Tongue (tissue), 2 donors: ENCODE results near the gene CBFA2T3. TPM values are rescaled to one million over a fixed set of nuclear protein-coding genes. Genes with fewer than 3 reads are reported as not detected.
A peak's percentile ranks its signal among the peaks of the same experiment; 100 is the strongest.

Experiments used
- DNase-seq: peaks from one replicate; pipeline ENCODE4 v3.0.0-alpha.2; 2015
- total RNA-seq: library from RNA; depleted of rRNA; stranded (reverse); fragments of >200 nt; gene quantifications from one replicate; pipeline ENCODE4 v1.2.3, GENCODE V29; 2014

Gene CBFA2T3
- total RNA-seq, 1 donor from 2014 or later, result 3.6 TPM

GRCh38 chr16:88976366-88977017 lies 515 bp downstream of the CBFA2T3 start:
- DNase-seq, result no peak

GRCh38 chr16:88975511-88976061 lies 1.4 kb downstream of the CBFA2T3 start:
- DNase-seq, result no peak

GRCh38 chr16:88974916-88975215 lies 2.1 kb downstream of the CBFA2T3 start:
- DNase-seq, result no peak

GRCh38 chr16:88974080-88974915 lies 2.7 kb downstream of the CBFA2T3 start:
- DNase-seq, result no peak

- DNase-seq, result no peak
Observed at GRCh38 chr16:88973415-88974050, 3.5 kb downstream of the CBFA2T3 start.

- DNase-seq, result peak; percentile 56
Observed at GRCh38 chr16:88973007-88973410, 4.0 kb downstream of the CBFA2T3 start.

- DNase-seq, result no peak
Observed at GRCh38 chr16:88972349-88972748, 4.7 kb downstream of the CBFA2T3 start.

- no peak for DNase-seq
Observed at GRCh38 chr16:88971371-88972097, 5.5 kb downstream of the CBFA2T3 start.

- DNase-seq, result no peak
Observed at GRCh38 chr16:88970539-88971065, 6.4 kb downstream of the CBFA2T3 start.

- peak; percentile 73 for DNase-seq
Observed at GRCh38 chr16:88970050-88970449, 7.0 kb downstream of the CBFA2T3 start.

- DNase-seq, result peak; percentile 24
Observed at GRCh38 chr16:88969361-88969831, 7.6 kb downstream of the CBFA2T3 start.

GRCh38 chr16:88968589-88969280 lies 8.3 kb downstream of the CBFA2T3 start:
- DNase-seq, result no peak

GRCh38 chr16:88967830-88968588 lies 9.0 kb downstream of the CBFA2T3 start:
- DNase-seq, result peak; percentile 19

GRCh38 chr16:88966986-88967829 lies 9.8 kb downstream of the CBFA2T3 start:
- DNase-seq, result peak; percentile 18

- DNase-seq, result no peak
Observed at GRCh38 chr16:88965826-88966480, 11.1 kb downstream of the CBFA2T3 start.

GRCh38 chr16:88965411-88965810 lies 11.6 kb downstream of the CBFA2T3 start:
- peak; percentile 43 for DNase-seq

GRCh38 chr16:88964636-88965035 lies 12.4 kb downstream of the CBFA2T3 start:
- DNase-seq, result no peak

GRCh38 chr16:88963583-88963982 lies 13.4 kb downstream of the CBFA2T3 start:
- no peak for DNase-seq
